COR-L47 (cell line): ENCODE measurements around the gene CCDC33.

ENCODE experiments used
- DNase-seq: peaks from one replicate; lab custom pipeline; 2025; lab: John Stamatoyannopoulos, UW

The CCDC33 gene

GRCh38 chr15:74381481-74381880 is 145.4 kb downstream of the CCDC33 start:
- DNase-seq: no peak

- DNase-seq: peak; percentile 68
These were observed 146.1 kb downstream of the CCDC33 start for GRCh38 chr15:74382004-74382816.

GRCh38 chr15:74383286-74383685 is 147.2 kb downstream of the CCDC33 start:
- no peak for DNase-seq

- no peak for DNase-seq
These were observed 147.8 kb downstream of the CCDC33 start for GRCh38 chr15:74383695-74384565.

GRCh38 chr15:74384566-74384880 is 148.4 kb downstream of the CCDC33 start:
- no peak for DNase-seq

- DNase-seq: no peak
These were observed 148.9 kb downstream of the CCDC33 start for GRCh38 chr15:74384881-74385643.

GRCh38 chr15:74385733-74386132 is 149.6 kb downstream of the CCDC33 start:
- DNase-seq: no peak
